ENCODE results near the gene SAT1.
"Not testable (repeated sequence)": the region's sequence is repeated elsewhere in the genome, so short reads cannot be mapped to it uniquely, and the experiment has no call there.

SAT1 gene

DNA sequence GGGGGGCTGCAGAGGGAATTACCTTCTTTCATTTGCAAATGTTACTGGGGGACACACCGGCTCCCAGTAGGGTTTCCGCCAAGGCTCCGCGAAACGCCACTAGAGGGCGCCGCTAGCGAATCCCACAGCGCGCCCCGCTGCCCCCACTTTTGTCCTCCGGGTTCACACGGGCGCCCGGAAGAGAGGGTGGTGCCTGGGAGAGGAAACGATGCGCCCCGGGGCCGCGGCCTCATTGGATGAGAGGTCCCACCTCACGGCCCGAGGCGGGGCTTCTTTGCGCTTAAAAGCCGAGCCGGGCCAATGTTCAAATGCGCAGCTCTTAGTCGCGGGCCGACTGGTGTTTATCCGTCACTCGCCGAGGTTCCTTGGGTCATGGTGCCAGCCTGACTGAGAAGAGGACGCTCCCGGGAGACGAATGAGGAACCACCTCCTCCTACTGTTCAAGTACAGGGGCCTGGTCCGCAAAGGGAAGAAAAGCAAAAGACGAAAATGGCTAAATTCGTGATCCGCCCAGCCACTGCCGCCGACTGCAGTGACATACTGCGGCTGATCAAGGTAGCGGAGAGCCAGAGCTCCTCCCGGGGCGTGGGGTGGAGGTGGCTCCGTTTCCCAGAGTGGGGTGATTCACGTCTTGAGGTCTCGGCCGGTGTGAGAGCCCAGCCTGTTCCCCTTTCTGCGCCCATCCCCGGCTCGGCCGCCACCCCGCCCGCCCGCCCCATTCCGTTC, at the start of gene SAT1:
SAT1 (plus strand) TSS at position 311 of the 726 bp plus-strand sequence; CDS start at position 490, 179 bp downstream.
- DNase-seq = peak; percentile 95

DNA sequence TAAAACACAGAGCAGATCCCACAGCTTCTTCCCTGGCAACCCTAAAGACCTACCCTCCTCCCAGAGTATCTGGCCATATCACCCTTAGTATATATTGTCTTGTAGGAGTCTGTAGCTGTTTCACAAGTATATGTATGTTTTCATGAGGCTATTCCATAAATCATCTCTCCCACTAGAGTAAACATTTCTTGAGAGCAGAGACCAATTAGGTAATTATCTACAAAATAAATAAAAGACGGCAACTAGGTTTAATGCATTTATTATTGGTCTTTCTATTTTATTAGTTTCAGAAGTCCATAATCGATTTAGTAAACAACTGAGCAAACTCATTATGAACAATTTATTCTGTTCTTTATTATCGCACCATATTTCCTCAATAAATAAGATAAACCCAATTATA, 46.9 kb upstream of the SAT1 start:
- DNase-seq = no peak

DNA sequence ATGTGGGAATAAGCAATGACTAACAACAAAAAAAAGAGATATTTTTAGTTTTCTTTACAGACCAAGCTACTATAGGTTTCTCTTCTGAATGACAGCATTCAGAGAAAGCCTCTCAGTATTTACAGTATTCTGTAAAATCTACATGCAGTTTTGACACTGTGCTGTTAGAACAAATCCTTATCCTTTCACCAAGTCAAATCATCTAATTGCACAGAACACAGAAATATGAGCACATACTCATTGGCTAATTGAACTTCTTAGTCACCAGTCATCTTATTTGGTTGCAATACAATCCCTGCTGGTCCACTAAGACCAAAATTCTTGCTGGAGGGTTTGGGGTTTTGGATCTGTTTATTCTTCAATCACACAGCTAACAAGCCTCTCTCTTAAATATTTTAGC, 45.6 kb upstream of the SAT1 start:
- DNase-seq = no peak

DNA sequence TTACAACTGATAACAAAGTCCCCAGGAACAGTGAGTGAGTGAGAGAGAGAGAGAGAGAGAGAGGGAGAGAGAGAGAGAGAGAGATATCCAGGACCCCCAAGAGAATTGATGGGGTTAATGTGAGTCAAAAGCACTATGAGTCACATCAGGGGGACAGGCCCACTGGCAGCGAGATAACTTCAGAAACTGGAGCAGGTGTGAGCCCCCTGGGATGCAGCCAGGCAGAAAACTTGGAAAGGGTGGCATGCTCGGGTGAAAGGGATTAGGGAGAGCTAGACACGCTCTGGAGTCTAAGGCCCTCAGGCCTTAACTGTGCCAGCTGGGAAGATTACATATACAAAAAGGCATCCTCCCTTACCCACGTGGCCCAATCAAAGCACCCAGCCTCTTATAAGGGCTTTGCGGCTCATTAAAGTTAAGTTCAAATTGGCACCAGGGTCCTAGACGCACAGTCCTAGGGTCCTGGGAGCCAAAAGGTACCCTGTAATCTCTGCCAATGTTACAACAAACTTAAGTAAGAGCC, 40.7 kb upstream of the SAT1 start:
- no peak for DNase-seq

DNA sequence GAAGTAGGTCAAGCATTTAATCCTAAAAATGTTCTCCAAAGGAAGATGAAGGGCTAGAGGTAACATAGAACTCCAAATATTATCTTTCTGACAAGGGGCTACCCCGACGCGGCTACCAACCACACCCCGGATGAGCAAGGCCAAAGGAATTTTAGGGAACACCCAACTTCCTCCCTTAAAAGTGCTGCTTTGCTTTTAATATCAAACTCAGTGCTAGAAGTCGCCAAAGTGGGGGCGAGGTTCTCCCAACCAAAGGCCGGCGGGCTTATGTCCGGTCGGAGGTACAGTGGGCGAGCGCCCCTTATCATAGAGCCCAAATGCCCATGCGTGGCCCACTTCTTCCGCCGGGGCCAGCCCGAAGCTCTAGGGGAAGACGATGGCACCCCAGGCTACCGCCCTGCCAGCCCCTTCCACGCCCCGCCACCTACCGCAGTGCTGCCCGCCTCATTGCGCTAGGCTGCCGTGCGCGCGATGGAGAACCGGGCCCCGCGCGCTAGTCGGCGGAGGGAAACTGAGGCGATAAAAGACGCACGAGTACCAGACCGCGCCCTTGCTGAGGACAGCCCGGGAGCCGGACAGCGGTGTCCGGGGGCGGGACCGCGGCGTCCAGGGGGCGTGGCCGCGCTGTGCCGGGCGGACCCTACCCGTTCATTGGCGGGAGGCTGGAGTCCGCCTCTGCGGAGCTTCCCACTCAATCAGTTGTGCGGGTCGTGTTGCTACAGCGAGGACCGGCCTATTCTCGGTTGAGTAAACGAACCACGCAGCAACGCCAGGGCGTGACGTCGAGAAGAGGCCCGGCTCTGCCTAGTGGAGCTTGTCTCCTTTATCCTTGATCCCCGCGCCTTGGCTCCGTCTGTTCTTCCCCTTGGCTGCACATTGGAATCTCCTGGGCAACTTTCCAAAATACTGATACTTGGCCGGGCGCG, 40.0 kb upstream of the SAT1 start, which contains the start of gene ACOT9:
ACOT9 (minus strand) TSS at position 580 of the 926 bp plus-strand sequence; CDS start at position 448, 132 bp downstream.
- DNase-seq = peak; percentile 59

DNA sequence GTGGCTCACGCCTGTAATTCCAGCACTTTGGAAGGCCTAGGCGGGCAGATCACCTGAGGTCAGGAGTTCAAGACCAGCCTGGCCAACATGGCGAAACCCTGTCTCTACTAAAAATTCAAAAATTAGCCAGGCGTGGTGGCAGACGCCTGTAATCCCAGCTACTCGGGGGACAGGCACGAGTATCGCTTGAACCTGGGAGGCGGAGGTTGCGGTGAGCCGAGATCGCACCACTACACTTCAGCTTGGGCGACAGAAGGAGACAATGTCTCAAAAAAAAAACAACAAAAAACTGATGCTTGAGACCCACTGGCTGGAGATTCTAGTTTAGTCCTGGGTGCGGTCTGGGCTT, 39.4 kb upstream of the SAT1 start:
- not testable (repeated sequence) for DNase-seq

DNA sequence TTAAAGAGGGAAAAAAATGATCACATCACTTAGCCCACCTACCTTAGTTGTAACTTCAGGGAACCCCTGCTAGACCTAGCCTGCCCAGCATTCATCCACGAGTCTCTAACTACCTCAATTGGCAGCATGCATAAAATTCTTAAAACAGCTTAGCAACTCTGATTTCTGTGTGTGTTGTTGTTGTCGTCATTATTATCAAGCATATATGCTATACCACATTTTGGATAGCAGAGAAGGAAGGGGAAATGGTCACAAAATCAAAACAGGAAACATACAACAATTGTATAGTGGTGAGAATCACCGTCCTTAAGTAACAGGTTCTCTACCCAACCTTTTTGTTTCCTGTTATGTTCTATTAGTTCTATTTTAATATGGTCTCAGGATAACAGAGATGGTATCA, 37.2 kb upstream of the SAT1 start:
- no peak for DNase-seq

DNA sequence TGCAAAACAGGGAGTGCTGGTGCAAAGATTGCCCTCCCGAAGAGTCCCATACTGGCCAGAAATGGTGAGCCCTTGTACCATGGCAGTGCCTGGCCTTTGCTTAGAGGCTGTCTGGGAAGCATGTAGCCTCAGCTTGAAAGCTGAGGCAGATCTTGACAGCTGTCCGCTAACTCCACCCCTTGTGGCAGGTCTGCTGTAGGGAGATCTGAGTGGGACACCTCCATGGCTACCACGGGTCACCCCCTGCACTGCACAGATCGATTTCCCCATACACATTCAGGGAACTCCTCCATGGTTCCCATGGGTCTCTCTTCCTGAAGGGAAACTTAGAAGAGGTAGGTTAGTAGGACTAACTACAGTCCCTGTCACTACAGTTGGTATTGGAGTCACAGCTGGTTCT, 33.8 kb upstream of the SAT1 start:
- no peak for DNase-seq

DNA sequence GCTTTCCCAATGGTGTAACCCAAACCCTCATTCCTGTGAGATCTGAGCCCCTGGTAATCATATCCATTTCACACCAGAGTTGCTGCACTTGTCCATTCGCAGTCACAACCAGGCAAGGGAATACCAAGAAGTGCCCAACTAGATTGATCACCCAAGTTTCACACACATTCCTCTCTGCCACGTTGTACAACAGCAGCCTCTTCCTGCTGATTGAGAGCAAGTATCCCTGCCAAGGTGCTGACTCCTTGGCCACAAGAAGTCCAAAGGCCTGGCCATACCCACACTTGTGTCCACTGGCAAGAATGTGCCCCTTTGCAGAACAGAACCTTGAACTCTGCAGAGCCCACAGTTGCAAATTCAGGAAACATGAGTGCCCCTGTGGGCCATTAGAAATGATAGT, 33.4 kb upstream of the SAT1 start:
- DNase-seq = no peak

DNA sequence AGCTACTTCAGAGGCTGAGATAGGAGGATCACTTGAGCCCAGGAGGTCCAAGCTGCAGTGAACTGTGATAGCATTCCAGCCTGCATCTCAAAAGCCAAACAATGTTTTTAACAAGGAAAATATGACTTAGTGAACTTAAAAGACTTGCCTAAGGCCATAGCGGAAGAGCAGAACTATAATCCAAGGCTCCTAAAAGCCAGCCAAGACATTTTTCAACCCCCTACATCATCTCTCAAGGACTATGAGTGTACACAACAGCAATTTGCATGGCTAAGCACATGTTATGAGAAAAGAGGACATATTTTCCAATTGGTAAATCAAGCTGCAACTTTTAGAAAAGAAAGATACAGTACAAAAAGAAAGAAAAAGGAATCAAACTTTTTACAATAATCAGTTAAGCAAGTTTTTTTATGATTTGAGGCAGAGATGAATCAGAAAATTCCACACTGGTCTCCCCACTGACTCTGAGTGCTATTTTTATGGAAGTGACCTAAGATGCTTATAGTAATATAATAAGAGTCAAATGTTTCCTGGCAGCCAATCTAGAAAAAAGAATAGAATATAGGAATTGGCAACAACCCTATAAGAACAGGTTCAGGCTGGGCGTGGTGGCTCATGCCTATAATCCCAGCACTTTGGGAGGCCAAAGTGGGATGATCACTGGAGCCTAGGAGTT, 30.1 kb upstream of the SAT1 start:
- no peak for DNase-seq

DNA sequence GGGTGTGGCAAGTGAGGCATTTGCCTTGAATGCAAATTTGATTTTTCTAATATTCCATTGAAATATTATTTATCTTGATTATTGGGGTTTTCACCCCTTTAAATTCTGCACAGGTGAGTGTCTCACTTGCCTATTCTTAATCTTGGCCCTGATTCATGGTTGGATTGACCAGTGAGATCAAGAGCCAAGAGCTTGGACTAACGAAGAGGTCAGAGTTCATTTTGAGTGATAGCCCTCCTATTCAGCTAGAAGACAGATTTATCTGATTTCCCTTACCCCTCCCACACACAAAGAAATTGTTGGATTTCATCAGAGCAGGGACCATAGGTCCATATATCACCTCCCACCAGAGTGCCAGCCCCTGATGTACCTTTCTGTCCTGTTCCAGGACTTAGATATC, 28.3 kb upstream of the SAT1 start:
- DNase-seq = no peak

DNA sequence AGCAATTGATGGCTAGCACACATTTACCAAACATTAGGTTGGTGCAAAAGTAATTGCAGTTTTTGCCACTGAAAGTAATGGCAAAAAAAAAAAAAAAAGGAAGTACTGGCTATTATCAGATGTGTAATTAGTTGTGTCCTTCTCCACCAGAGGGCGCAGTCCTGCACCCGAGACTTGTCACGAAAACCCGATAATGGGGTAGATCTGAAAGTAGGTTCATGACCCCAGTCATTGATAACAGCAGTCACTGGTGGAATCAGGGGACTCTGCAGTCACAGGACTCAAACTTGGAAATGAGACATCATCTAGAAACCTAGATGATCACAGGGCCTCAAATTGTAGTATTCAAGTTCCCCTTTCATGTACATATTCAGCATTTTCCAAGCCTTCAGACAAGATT, 26.8 kb upstream of the SAT1 start:
- DNase-seq = peak; percentile 13

DNA sequence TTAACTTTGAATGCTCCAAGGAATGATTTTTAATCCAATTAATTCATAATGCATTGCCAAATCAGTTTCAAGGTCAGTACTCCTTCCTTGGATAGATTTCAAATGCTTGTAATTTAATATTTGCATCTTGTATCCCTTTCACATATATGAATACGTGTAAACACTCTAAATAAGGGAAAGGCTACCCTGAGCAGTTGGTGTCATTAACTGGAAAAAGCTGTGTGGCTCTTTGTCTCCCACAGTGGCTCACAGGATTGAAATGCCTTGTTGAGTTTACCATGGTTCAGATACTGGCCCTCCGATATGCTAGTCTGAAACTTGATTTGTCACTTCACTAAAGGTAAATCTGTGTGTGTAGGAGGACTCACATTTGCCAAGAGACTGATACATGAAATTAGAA, 23.2 kb upstream of the SAT1 start:
- DNase-seq = no peak

DNA sequence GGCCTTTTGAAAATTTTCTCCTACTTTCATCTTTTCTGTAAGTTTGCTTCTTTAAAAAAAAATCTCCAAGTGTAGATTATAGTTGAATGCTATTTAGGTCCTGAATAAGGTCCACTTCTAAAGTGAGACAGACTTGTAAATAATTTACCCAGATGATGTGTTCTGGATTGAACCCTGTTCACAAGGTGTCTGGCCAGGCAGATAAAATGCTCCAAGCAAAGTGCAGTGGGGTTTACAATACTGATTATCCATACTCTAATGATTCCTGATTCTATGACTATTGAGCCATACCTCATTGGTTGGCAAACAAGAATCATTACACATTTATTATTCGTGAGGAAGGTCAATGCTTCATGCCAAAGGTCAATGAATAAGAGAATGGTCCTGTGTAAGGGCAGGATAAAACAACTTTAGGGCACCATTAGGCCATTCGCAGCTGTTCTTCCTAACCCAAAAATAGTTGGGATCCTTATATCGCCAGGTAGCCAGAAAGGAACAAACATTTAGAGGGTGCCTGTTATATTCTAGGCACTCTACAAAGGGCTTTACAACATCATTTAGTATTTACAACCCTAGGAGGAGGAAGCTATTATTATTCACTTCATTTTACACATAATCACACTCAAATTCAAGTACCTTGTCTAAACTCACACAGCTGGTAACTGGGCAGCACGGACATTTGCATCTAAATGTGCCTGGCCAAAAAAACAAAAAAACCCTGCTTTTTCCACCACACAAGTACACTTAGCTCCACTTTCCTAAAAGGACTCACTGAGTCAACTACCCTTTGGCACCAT, 18.6 kb upstream of the SAT1 start:
- DNase-seq = no peak

DNA sequence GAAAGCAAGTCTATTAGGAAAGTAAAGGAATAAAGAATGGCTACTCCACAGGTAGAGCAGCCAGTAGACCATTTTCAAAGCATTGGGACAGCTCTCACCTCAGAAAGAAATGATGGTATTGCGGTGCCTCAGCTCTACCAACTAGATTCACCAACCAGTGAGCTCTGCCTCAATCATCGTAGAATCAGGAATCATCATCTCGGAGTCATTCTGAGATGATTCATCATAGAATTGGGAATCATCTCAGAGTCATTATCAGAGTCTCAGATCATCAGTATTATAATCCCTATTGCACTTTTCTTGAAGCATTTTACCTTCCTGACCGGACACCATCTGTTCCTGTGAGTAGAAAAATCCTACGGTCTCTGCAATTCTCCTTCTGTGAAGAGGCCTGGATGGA, 17.5 kb upstream of the SAT1 start:
- no peak for DNase-seq

DNA sequence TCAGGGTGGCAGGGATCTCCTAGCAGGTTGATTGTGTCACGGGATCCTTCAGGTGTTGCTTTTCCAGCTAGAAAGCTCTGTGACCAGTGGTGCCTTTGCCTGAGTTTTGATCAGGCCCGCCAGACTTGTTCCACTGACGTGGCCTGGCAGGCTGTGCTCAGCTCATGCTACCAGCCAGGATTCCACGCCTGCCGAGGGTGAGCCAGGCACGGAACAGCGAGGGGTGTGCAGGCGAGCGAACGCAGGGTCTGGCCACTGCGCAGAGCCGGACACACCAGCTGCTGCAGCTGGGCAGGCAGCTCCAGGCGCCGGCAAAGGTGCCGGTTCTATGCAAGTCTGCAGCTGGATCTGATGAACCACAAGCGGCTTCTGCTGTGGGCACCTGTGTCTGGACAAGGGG, 17.1 kb upstream of the SAT1 start:
- DNase-seq = no peak

DNA sequence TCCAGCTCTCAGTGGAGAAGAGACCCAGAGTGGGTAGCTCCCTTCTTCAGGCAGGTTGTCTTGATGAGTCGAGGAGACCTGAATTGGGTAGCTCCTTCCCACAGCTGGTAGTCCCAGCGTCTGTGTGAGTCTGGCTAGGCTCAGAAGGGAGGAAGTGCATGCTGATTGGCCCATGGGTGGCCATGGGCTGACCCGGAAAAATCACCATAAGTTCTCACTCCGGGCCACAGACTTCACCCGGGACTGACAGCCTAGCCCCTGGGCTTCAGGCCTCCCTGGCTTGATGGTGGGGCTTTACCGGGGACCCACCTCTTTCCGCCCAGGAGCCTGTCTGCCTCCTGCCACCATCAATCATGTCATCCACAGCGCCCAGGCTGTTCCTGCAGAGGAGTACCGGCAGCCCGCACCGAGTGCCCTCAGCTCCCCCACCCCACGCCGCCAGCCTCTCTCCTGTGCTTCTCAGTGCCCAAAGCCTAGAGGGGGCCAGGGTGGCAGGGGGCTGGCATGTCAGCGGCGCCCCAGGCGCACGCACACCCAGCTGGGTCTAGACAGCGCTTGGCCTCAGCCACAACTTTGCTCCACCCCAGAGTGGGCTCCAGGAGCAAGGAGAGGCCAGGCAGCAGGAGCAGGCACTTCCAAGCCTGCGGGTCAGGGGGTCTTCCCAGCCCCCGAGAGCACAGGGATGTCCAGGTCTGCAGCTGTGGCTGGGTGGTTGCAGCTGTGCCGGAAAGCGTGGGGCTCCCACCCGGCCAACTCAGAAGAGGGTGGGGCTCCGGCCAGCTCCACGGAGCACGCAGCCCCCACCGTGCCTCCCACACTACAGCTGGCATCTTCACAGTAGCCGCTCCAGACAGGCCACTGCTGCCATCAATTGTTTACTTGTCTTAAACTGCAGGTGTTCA, 16.1 kb upstream of the SAT1 start:
- no peak for DNase-seq

DNA sequence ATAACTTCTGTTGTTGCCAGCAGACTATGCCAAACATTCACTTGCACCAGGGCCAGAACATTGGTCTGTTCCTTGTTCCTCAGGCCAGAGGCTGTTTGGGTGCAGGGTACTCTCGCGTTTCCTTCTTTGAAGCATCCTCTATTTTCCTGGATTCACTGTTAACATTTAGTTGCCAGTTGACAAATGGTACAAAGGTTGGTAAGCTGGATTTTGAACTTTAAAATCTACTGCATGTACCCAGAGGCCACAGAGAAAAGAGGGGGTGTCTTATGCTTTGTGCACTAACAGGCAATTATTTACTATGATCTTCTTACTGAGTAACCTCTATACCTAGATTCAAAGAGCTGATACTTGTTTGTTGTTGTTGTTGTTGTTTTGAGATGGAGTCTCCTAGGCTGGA, 12.8 kb upstream of the SAT1 start:
- no peak for DNase-seq

DNA sequence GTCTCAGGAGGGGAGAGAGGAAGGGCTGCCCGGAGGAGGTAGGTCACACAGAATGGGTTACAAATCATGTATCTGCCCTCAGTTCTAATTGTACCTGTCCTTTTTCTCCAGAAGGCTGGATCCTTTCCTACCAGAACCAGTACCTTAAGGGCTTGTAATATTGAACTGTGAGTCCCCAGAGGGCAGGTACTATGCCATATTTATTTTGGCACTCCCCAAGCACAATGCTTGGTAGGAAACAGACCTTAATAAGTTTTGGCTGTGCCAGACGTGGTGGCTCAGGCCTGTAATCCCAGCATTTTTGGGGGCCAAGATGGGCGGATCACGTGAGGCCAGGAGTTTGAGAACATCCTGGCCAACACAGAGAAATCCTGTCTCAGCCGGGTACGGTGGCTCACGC, 11.9 kb upstream of the SAT1 start:
- DNase-seq = not testable (repeated sequence)

DNA sequence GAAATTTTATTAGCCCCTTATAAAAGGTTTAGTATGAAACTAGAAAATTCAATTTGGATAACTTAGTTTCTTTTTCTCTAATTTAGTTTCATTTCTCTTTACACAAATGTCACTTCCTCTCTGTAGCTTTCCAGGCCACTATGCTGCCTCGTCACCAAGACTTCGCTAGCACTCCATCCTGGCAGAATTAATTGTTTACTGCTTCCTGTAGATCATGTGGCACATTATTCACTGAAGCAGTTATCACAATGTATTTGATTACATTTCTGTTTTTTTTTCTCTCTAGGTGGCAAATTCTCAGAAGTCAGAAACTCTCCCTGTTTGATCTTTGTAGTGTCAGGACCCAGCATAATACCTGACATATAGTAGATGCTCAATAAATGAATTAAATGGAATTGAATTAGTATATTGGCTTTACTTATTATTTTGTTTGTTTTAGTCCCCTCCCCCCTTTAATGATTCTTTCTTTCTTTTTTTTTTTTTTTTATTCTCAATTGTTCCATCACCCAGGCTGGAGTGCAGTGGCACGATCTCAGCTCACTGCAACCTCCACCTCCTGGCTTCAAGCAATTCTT, 9.3 kb upstream of the SAT1 start:
- DNase-seq = no peak

DNA sequence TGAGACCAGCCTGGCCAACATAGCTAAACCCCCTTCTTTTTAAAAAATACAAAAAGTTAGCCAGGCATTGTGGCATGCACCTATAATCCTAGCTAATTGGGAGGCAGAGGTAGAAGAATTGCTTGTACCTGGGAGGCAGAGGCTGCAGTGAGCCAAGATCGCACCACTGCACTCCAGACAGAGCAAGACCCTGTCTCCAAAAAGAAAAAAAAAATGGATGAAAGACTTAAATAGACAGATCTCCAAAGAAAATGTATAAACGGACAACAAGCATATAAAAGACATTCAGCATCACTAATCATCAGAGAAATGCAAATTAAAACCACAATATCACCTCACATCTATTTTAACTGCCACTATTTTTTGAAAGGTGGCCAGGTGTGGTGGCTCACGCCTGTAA, 6.6 kb upstream of the SAT1 start:
- DNase-seq = no peak
